Gastrocnemius medialis (tissue), 4 donors: Measurements from ENCODE around the gene SGPP2. TPM values are rescaled to one million over a fixed set of nuclear protein-coding genes. Genes with fewer than 3 reads are reported as not detected.

Source experiments
- ATAC-seq, 2 donors: fragments of 150-250 bp; one replicate each; pipeline ENCODE4 v1.9.1; 2016
- DNase-seq, 2 donors: peaks; one replicate each; pipeline ENCODE4 v3.0.0-alpha.2; 2019
- H3K27ac ChIP-seq, 4 donors: fragments of 200-600 bp; sonication (generic); 1 replicate in 1 of 4; 2 replicates in 3 of 4; pipeline ENCODE4 v1.5.1; 2016 to 2018; ENCODE audit warnings: mild to moderate bottlenecking in 2 of 4, moderate library complexity in 1 of 4
- H3K27me3 ChIP-seq, 3 donors: fragments of 200-600 bp; sonication (generic) in 2 of 3; 1 replicate in 1 of 3; 2 replicates in 2 of 3; pipeline versions ENCODE4 v1.5.1 to v1.6.0; 2016 to 2019; ENCODE audit warnings: mild to moderate bottlenecking in 1 of 3, moderate library complexity in 1 of 3
- H3K36me3 ChIP-seq, 2 donors: fragments of 200-600 bp; sonication (generic) in 1 of 2; one replicate each; pipeline ENCODE4 v1.5.1; 2017 to 2018
- H3K4me1 ChIP-seq, 2 donors: fragments of 200-600 bp; sonication (generic) in 1 of 2; one replicate each; pipeline ENCODE4 v1.5.1; 2016 to 2017; ENCODE audit warnings: mild to moderate bottlenecking in 2 of 2
- H3K4me3 ChIP-seq, 4 donors: fragments of 200-600 bp; sonication (generic) in 3 of 4; 1 replicate in 1 of 4; 2 replicates in 3 of 4; pipeline ENCODE4 v1.5.1; 2016 to 2019; ENCODE audit warnings: mild to moderate bottlenecking in 2 of 4
- H3K9me3 ChIP-seq, 3 donors: fragments of 200-600 bp; sonication (generic) in 2 of 3; 1 replicate in 1 of 3; 2 replicates in 2 of 3; pipeline ENCODE4 v1.5.1; 2016 to 2019
- POLR2A ChIP-seq, 2 donors: fragments of 450-650 bp; IDR thresholded peaks; one replicate each; pipeline ENCODE4 v1.6.1; 2017; ENCODE audit warnings: antibody characterized with exemption in 2 of 2, mild to moderate bottlenecking in 2 of 2, moderate library complexity in 2 of 2
- in situ Hi-C, 4 donors: fragments of 200-750 bp; cut with MboI; loops; one replicate each; pipeline versions ENCODE4 v1.15.0 to v1.8.0; 2017; ENCODE audit warnings: low sequenced_read_pairs in 4 of 4
- intact Hi-C: fragments of 100-400 bp; cut with DNase I; formaldehyde crosslinking; loops from one replicate; pipeline ENCODE4 v1.15.1; 2023; ENCODE audit warnings: low total_unique reads
- total RNA-seq, 4 donors: library from RNA; depleted of rRNA; stranded (reverse); fragments of >200 nt; gene quantifications; one replicate each; pipeline versions ENCODE4 v1.1.0 to v1.2.3, GENCODE V29; 2016
- TF ChIP-seq, protein P1 (sequence below), 5 experiments: fragments of 450-650 bp in 3 of 5; fragments of 200-600 bp in 2 of 5; sonication (generic) in 2 of 5; IDR thresholded peaks in 4 of 5; conservative IDR thresholded peaks in 1 of 5; 1 replicate in 4 of 5; 2 replicates in 1 of 5; pipeline ENCODE4 v1.5.1; 2016 to 2019; ENCODE audit warnings: antibody characterized with exemption in 5 of 5, mild to moderate bottlenecking in 3 of 5, moderate library complexity in 3 of 5

SGPP2 gene
- total RNA-seq, 4 donors from 2014 or later, result 0.17 to 0.59 (median 0.31) TPM; not detected in 1

- intact Hi-C loops, result no loop called here
- Histone ChIP-seq H3K27me3 (peaks cover 0 to 8% (median 0%) of the 10 kb centered on the region in 3 donors), H3K9me3 (no peaks in the 10 kb centered on the region), H3K4me3 (no peak overlapping the region), H3K4me1 (no peaks in the 10 kb centered on the region), H3K27ac (no peak overlapping the region), H3K36me3 (no peaks in the 10 kb centered on the region)
- TF ChIP-seq, protein P1, sequence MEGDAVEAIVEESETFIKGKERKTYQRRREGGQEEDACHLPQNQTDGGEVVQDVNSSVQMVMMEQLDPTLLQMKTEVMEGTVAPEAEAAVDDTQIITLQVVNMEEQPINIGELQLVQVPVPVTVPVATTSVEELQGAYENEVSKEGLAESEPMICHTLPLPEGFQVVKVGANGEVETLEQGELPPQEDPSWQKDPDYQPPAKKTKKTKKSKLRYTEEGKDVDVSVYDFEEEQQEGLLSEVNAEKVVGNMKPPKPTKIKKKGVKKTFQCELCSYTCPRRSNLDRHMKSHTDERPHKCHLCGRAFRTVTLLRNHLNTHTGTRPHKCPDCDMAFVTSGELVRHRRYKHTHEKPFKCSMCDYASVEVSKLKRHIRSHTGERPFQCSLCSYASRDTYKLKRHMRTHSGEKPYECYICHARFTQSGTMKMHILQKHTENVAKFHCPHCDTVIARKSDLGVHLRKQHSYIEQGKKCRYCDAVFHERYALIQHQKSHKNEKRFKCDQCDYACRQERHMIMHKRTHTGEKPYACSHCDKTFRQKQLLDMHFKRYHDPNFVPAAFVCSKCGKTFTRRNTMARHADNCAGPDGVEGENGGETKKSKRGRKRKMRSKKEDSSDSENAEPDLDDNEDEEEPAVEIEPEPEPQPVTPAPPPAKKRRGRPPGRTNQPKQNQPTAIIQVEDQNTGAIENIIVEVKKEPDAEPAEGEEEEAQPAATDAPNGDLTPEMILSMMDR (IDR thresholded peaks at IDR 0.05 in 4 of 5, conservative IDR thresholded peaks at IDR 0.05 in 1 of 5), result no peak
- no peak for TF ChIP-seq POLR2A (IDR thresholded peaks at IDR 0.05)
- DNase-seq (no peak), ATAC-seq (no peak)
- in situ Hi-C loops, result no loop called here
Measured at GRCh38 chr2:222481941-222482340, 57.6 kb downstream of the SGPP2 start.

DNA sequence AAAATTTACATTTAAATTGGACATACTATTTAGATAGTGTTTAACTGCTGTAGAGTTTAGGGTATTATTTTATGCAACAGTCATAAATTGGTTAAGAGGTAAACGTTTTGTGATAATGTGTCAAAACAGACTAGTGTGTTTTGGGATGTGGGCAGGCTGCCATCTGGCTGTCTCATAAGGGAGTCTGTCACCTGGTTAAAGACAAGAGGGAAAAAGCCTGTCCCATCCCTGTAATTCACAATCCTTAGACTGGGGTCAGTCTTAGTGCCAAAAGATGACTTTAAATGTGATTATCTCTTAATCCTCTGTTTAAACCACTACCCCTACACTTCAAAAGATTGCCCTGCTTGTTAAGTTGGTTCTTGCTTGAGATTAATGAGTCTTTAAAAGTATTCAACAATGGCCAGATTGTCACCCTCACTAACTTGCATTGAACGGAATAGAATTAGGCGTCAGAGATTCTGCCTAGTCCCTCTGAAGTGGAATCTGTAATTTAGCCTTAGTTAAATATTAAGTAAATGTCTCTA is 59.2 kb downstream of the SGPP2 start:
- in situ Hi-C loops, result no loop called here
- Histone ChIP-seq H3K9me3 (no peaks in the 10 kb centered on the region), H3K36me3 (no peaks in the 10 kb centered on the region), H3K4me3 (no peak overlapping the region), H3K4me1 (no peaks in the 10 kb centered on the region), H3K27me3 (peaks cover 0 to 8% (median 0%) of the 10 kb centered on the region in 3 donors), H3K27ac (no peak overlapping the region)
- TF ChIP-seq, protein P1 (IDR thresholded peaks at IDR 0.05 in 4 of 5, conservative IDR thresholded peaks at IDR 0.05 in 1 of 5), result no peak
- TF ChIP-seq POLR2A (IDR thresholded peaks at IDR 0.05), result no peak
- ATAC-seq (no peak), DNase-seq (no peak)
- intact Hi-C loops, result no loop called here

- Histone ChIP-seq H3K4me3 (no peak overlapping the region), H3K4me1 (no peaks in the 10 kb centered on the region), H3K27ac (no peak overlapping the region), H3K27me3 (peaks cover 0 to 8% (median 0%) of the 10 kb centered on the region in 3 donors), H3K9me3 (no peaks in the 10 kb centered on the region), H3K36me3 (no peaks in the 10 kb centered on the region)
- in situ Hi-C loops (no loop called here), intact Hi-C loops (no loop called here)
- TF ChIP-seq, protein P1 (IDR thresholded peaks at IDR 0.05 in 4 of 5, conservative IDR thresholded peaks at IDR 0.05 in 1 of 5), result no peak
- no peak for TF ChIP-seq POLR2A (IDR thresholded peaks at IDR 0.05)
- ATAC-seq (no peak), DNase-seq (no peak)
Measured at GRCh38 chr2:222485367-222486211, 61.2 kb downstream of the SGPP2 start.

DNA sequence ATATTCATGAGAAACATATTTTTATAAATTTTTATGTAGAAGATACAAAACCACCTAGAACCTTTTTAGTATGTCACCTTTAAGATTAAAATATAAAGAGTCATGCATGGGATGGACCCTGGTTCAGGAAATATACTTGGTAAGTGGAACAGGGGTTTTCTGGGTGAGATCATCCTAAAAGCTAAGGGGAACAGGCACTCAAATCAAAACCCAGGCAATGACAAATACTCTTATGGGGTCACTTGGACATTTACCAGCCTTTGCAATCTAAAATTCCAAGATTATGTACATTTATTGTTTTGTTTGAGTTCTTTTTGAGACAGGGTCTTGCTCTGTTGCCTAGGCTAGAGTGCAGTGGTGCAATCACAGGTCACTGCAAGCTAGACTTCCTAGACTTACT is 65.8 kb downstream of the SGPP2 start:
- H3K27me3 ChIP-seq, result no peaks in the 10 kb centered on the region
- H3K9me3 ChIP-seq, result no peaks in the 10 kb centered on the region
- no peak for DNase-seq
- no peaks in the 10 kb centered on the region for H3K4me1 ChIP-seq
- intact Hi-C loops (no loop called here), in situ Hi-C loops (no loop called here)
- H3K27ac ChIP-seq, result no peak overlapping the region
- no peaks in the 10 kb centered on the region for H3K36me3 ChIP-seq
- no peak for ATAC-seq
- TF ChIP-seq POLR2A (IDR thresholded peaks at IDR 0.05), result no peak
- TF ChIP-seq, protein P1 (IDR thresholded peaks at IDR 0.05 in 4 of 5, conservative IDR thresholded peaks at IDR 0.05 in 1 of 5), result no peak
- no peak overlapping the region for H3K4me3 ChIP-seq
